H1 (cell line): ENCODE measurements around the gene CBR3. TPM values are rescaled to one million over a fixed set of nuclear protein-coding genes. Genes with fewer than 3 reads are reported as not detected.

Experiments used
- CTCF ChIA-PET: fragments of 300-600 bp; sonication (Branson Sonifier 250); formaldehyde crosslinking; loops from one replicate; lab custom pipeline; 2021; ENCODE audit not compliant: partially characterized antibody; lab: Charles Lee
- POLR2A ChIA-PET: fragments of 300-600 bp; sonication (Branson Sonifier 250); formaldehyde crosslinking; loops from one replicate; lab custom pipeline; 2021; ENCODE audit warnings: inconsistent platforms; ENCODE audit not compliant: partially characterized antibody; lab: Charles Lee
- DNase-seq, 2 experiments: peaks; one replicate each; pipeline versions ENCODE4 v3.0.0 to v3.0.0-alpha.2; 2010 to 2022; ENCODE audit warnings: low spot score in 2 of 2, low read depth in 1 of 2, mixed read lengths in 1 of 2
- FAIRE-seq: peaks from 2 replicates; lab custom pipeline; 2011; peaks lifted over from hg19 to GRCh38; lab: Jason Lieb, UNC
- H2AFZ ChIP-seq: 2 replicates; pipeline ENCODE4 v1.8.1; 2012; ENCODE audit warnings: low read length, inconsistent platforms
- H2AK5ac ChIP-seq: 2 replicates; pipeline ENCODE4 v1.6.1; 2013; ENCODE audit warnings: low read depth, low read length
- H2BK120ac ChIP-seq: replicated peaks from 2 replicates; pipeline ENCODE3; 2013; ENCODE audit warnings: low read depth, low read length, inconsistent platforms
- H2BK12ac ChIP-seq: 2 replicates; pipeline ENCODE4 v1.6.1; 2013; ENCODE audit warnings: low read depth, low read length
- H2BK15ac ChIP-seq: 2 replicates; pipeline ENCODE4 v1.6.1; 2013; ENCODE audit warnings: low read length
- H2BK20ac ChIP-seq: 2 replicates; pipeline ENCODE4 v1.6.1; 2013; ENCODE audit warnings: low read length
- H2BK5ac ChIP-seq: 2 replicates; pipeline ENCODE4 v1.6.1; 2013; ENCODE audit warnings: low read depth, low read length
- H3K14ac ChIP-seq: 2 replicates; pipeline ENCODE4 v1.6.1; 2013; ENCODE audit warnings: inconsistent platforms; ENCODE audit not compliant: insufficient read length
- H3K18ac ChIP-seq: 2 replicates; pipeline ENCODE4 v1.6.1; 2013; ENCODE audit warnings: low read length; ENCODE audit errors: extremely low read depth
- H3K23ac ChIP-seq: 2 replicates; pipeline ENCODE4 v1.6.1; 2013; ENCODE audit warnings: inconsistent platforms; ENCODE audit not compliant: insufficient read length
- H3K23me2 ChIP-seq: 2 replicates; pipeline ENCODE4 v1.6.1; 2013; ENCODE audit warnings: low read depth, low read length
- H3K27ac ChIP-seq: 2 replicates; pipeline ENCODE4 v1.6.1; 2011; ENCODE audit warnings: low read depth, low read length, inconsistent platforms
- H3K27me3 ChIP-seq, 4 experiments: replicated peaks in 1 of 4; 1 replicate in 1 of 4; 2 replicates in 3 of 4; pipeline versions ENCODE4 v1.6.1 to v1.8.1; 2011 to 2013; ENCODE audit warnings: low read length in 3 of 4, mild to moderate bottlenecking in 3 of 4, inconsistent platforms in 2 of 4, mixed read lengths in 2 of 4, moderate library complexity in 1 of 4; ENCODE audit not compliant: control insufficient read depth in 3 of 4, insufficient read depth in 3 of 4; ENCODE audit errors: extremely low read depth in 1 of 4
- H3K36me3 ChIP-seq, 4 experiments: 2 replicates each; pipeline versions ENCODE4 v1.6.1 to v1.8.1; 2011 to 2013; ENCODE audit warnings: mild to moderate bottlenecking in 4 of 4, low read length in 3 of 4, moderate library complexity in 2 of 4, control low read depth in 1 of 4, inconsistent platforms in 1 of 4; ENCODE audit not compliant: insufficient read depth in 4 of 4, control insufficient read depth in 2 of 4
- H3K4ac ChIP-seq: replicated peaks from 2 replicates; pipeline ENCODE3; 2013; ENCODE audit warnings: low read length, low read depth, mixed read lengths, inconsistent platforms; ENCODE audit not compliant: insufficient read length
- H3K4me1 ChIP-seq, 4 experiments: replicated peaks in 1 of 4; 1 replicate in 1 of 4; 2 replicates in 3 of 4; pipeline versions ENCODE4 v1.6.1 to v1.8.1; 2011 to 2013; ENCODE audit warnings: low read length in 3 of 4, inconsistent platforms in 2 of 4, mixed read lengths in 1 of 4; ENCODE audit not compliant: insufficient read depth in 4 of 4, control insufficient read depth in 3 of 4
- H3K4me2 ChIP-seq, 2 experiments: 2 replicates each; pipeline versions ENCODE4 v1.6.1 to v1.8.1; 2011 to 2013; ENCODE audit warnings: low read depth in 2 of 2, low read length in 2 of 2, control low read depth in 1 of 2, inconsistent platforms in 1 of 2, mild to moderate bottlenecking in 1 of 2; ENCODE audit not compliant: insufficient read depth in 1 of 2
- H3K4me3 ChIP-seq, 4 experiments: fragments of 200-600, 300-600 bp in 1 of 4; sonication (generic), shearing (Covaris generic), sonication (Bioruptor Twin) in 1 of 4; 2 replicates each; pipeline versions ENCODE4 v1.5.1 to v1.8.1; 2011 to 2016; ENCODE audit warnings: low read length in 4 of 4, low read depth in 3 of 4, control low read depth in 2 of 4, inconsistent platforms in 2 of 4, mild to moderate bottlenecking in 2 of 4, mixed read lengths in 1 of 4, moderate library complexity in 1 of 4; ENCODE audit not compliant: insufficient read depth in 2 of 4; ENCODE audit errors: extremely low read depth in 1 of 4
- H3K56ac ChIP-seq: replicated peaks from 2 replicates; pipeline ENCODE3; 2013; ENCODE audit warnings: low read depth, mild to moderate bottlenecking, mixed read lengths, low read length, inconsistent platforms; ENCODE audit not compliant: insufficient read length
- H3K79me1 ChIP-seq: 2 replicates; pipeline ENCODE4 v1.6.1; 2013; ENCODE audit warnings: low read depth, low read length, control low read depth
- H3K79me2 ChIP-seq, 2 experiments: 2 replicates each; pipeline versions ENCODE4 v1.6.1 to v1.8.1; 2012 to 2013; ENCODE audit warnings: low read length in 2 of 2, mild to moderate bottlenecking in 2 of 2, inconsistent platforms in 1 of 2; ENCODE audit not compliant: insufficient read depth in 2 of 2, control insufficient read depth in 1 of 2
- H3K9ac ChIP-seq, 4 experiments: replicated peaks in 1 of 4; 1 replicate in 1 of 4; 2 replicates in 3 of 4; pipeline versions ENCODE4 v1.6.1 to v1.8.1; 2011 to 2013; ENCODE audit warnings: low read depth in 3 of 4, low read length in 3 of 4, control low read depth in 2 of 4, mild to moderate bottlenecking in 2 of 4, moderate library complexity in 2 of 4, inconsistent platforms in 1 of 4; ENCODE audit errors: extremely low read depth in 1 of 4
- H3K9me3 ChIP-seq, 2 experiments: 2 replicates each; pipeline versions ENCODE4 v1.6.1 to v1.8.1; 2012 to 2013; ENCODE audit warnings: mild to moderate bottlenecking in 2 of 2, moderate library complexity in 2 of 2, control low read depth in 1 of 2, inconsistent platforms in 1 of 2, low read depth in 1 of 2, low read length in 1 of 2, mixed read lengths in 1 of 2; ENCODE audit not compliant: insufficient read depth in 2 of 2
- H4K20me1 ChIP-seq, 2 experiments: replicated peaks in 1 of 2; 2 replicates each; pipeline versions ENCODE3 to v1.8.1; 2011 to 2013; ENCODE audit warnings: inconsistent platforms in 2 of 2, low read length in 2 of 2, mild to moderate bottlenecking in 1 of 2; ENCODE audit not compliant: insufficient read depth in 2 of 2, control insufficient read depth in 1 of 2
- H4K5ac ChIP-seq: 2 replicates; pipeline ENCODE4 v1.6.1; 2013; ENCODE audit warnings: low read length, low read depth, mixed read lengths, inconsistent platforms; ENCODE audit not compliant: insufficient read length
- H4K8ac ChIP-seq: 2 replicates; pipeline ENCODE4 v1.8.0; 2013; ENCODE audit warnings: mild to moderate bottlenecking, moderate library complexity, low read length, inconsistent platforms; ENCODE audit not compliant: insufficient read depth; ENCODE audit errors: extremely low read depth
- H4K91ac ChIP-seq: replicated peaks from 2 replicates; pipeline ENCODE3; 2013; ENCODE audit warnings: low read length, mixed read lengths, inconsistent platforms; ENCODE audit not compliant: insufficient read length
- EZH2 ChIP-seq: fragments of 200-600 bp; sonication (generic); IDR thresholded peaks from 2 replicates; pipeline ENCODE4 v1.7.1; 2012; ENCODE audit warnings: low read depth, mild to moderate bottlenecking, moderate library complexity, low read length, inconsistent platforms; ENCODE audit not compliant: severe bottlenecking
- RNF2 ChIP-seq: fragments of 200-900, 300-1000 bp; sonication (generic); IDR thresholded peaks from 2 replicates; pipeline ENCODE4 v1.7.1; 2016; ENCODE audit warnings: borderline replicate concordance, low read depth, mild to moderate bottlenecking, antibody characterized with exemption, low read length; ENCODE audit not compliant: poor library complexity, severe bottlenecking; ENCODE audit errors: missing control alignments
- whole genome bisulfite sequencing, 2 experiments: shearing (Covaris generic) in 1 of 2; methylation state at CpG; one replicate each; pipeline versions ENCODE4 v1.1.6 to v1.1.7; 2013 to 2015; ENCODE audit warnings: low lambda C conversion rate in 2 of 2, mixed read lengths in 2 of 2, inconsistent platforms in 1 of 2, low coverage in 1 of 2, missing lambda C conversion rate in 1 of 2; ENCODE audit not compliant: insufficient replicate concordance in 2 of 2, insufficient coverage in 1 of 2, insufficient read length in 1 of 2; ENCODE audit errors: extremely low coverage in 1 of 2, missing lambda C conversion rate in 1 of 2; 5-methylcytosine and 5-hydroxymethylcytosine counted together
- polyA plus RNA-seq, 7 experiments: library from polyadenylated mRNA; depleted of rRNA in 3 of 7; stranded (reverse) in 5 of 7; unstranded in 2 of 7; fragments of >200 nt in 5 of 7; fragments of 200-250 nt in 2 of 7; gene quantifications; 1 replicate in 5 of 7; 2 replicates in 1 of 7; 4 replicates in 1 of 7; pipeline versions ENCODE4 v1.2.1 to v1.2.3, GENCODE V29; 2011 to 2013; ENCODE audit warnings: missing spikeins in 2 of 7, mixed read lengths in 2 of 7
- total RNA-seq: library from RNA; stranded (reverse); fragmentation: NEBNext Ultra II Directional; extraction: Animal tissue kit (Norgen Biotek cat#: 25700); gene quantifications from 2 replicates; pipeline ENCODE4 v1.2.1, GENCODE V29; 2021

Gene CBR3
- total and polyA plus RNA-seq, 2 of the 8 experiments (the other 6 are each of a cell fraction or from before 2014, with no cell fraction given): 1.2 to 4.3 TPM

DNA sequence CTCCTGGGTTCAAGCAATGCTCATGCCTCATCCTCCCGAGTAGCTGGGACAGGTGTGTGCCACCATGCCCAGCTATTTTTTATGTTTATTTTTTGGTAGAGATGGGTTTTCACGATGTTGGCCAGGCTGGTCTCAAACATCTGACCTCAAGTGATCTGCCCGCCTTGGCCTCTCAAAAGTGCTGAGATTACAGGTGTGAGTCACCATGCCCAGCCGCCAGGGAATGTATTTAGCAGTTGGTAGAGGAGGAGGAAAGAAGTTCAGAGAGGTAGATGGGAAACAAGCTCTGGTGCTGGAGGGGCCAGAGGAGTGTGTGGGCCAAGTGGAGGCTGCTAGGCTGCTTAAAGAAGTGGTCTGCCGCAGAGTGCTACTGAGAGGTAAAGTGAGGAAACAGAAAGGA lies 27.8 kb downstream of the CBR3 start:
- WGBS, 2 experiments: 95% methylated on average over 5 of the region's 5 CpGs; no CpG with 5 or more reads in 1 of the 2 experiments
- H4K5ac ChIP-seq: no peak overlapping the region
- no peak overlapping the region for H3K18ac ChIP-seq
- no peak overlapping the region for H3K23ac ChIP-seq
- no peak overlapping the region for H2BK12ac ChIP-seq
- CTCF ChIA-PET: interaction anchor here (0.8 to 3.0 kb wide), 7 partner anchors 11 to 103 kb away, joined by 3 to 16 read pairs (median 4); no protein-coding TSS in a partner anchor
- H2BK120ac ChIP-seq: no peak overlapping the region
- no peak overlapping the region for H2AK5ac ChIP-seq
- no peak overlapping the region for H3K14ac ChIP-seq
- H3K9ac ChIP-seq: no peak overlapping the region
- no peak overlapping the region for H4K91ac ChIP-seq
- no peak overlapping the region for H3K4ac ChIP-seq
- H3K4me1 ChIP-seq: no peaks in the 10 kb centered on the region
- H3K4me2 ChIP-seq: no peak overlapping the region
- H3K27ac ChIP-seq: no peak overlapping the region
- H3K79me1 ChIP-seq: 0 out of 2 replicates have a peak, but pooled peaks cover 4% of the 10 kb centered on the region
- H4K20me1 ChIP-seq: peaks cover 0 to 4% of the 10 kb centered on the region in 2 experiments
- DNase-seq (no peak), FAIRE-seq (no peak)
- H2BK15ac ChIP-seq: no peak overlapping the region
- H3K79me2 ChIP-seq: peaks cover 0 to 2% of the 10 kb centered on the region in 2 experiments; a peak in 1 of 4 replicates
- H3K23me2 ChIP-seq: no peaks in the 10 kb centered on the region
- peaks cover 0 to 3% (median 0%) of the 10 kb centered on the region in 4 experiments; a peak in 3 of 7 replicates for H3K27me3 ChIP-seq
- H3K9me3 ChIP-seq: no peaks in the 10 kb centered on the region
- H2BK20ac ChIP-seq: no peak overlapping the region
- no peaks in the 10 kb centered on the region for H3K36me3 ChIP-seq
- H3K4me3 ChIP-seq: no peak overlapping the region
- H2AFZ ChIP-seq: no peak overlapping the region
- no peak for TF ChIP-seq EZH2
- no peak for TF ChIP-seq RNF2
- no peak overlapping the region for H3K56ac ChIP-seq
- no peak overlapping the region for H4K8ac ChIP-seq
- no peak overlapping the region for H2BK5ac ChIP-seq
- POLR2A ChIA-PET: interaction anchor here (0.7 kb wide), 1 partner anchor 550 kb away, joined by 3 read pairs; no protein-coding TSS in a partner anchor
